Cerebellar nuclear complex (tissue), 1 donor: Measurements from ENCODE around the gene EIF3K.

Experiments
- DNase-seq, 2 experiments: peaks; one replicate each; lab custom pipeline; 2025; lab: John Stamatoyannopoulos, UW

Gene EIF3K

GRCh38 chr19:38684862-38685665 lies 66.1 kb downstream of the EIF3K start:
- DNase-seq: no peak

GRCh38 chr19:38685666-38686529 lies 66.9 kb downstream of the EIF3K start:
- DNase-seq: no peak

- DNase-seq: no peak
Observed at GRCh38 chr19:38686530-38686888, 67.5 kb downstream of the EIF3K start.
